Measurements from ENCODE around the gene UBR2.

Gene UBR2

GRCh38 chr6:42563697-42564505 is at the start of gene UBR2:
UBR2 (plus strand) TSS chr6:42564029; CDS start chr6:42564320, 291 bp downstream.
- TF ChIP-seq, protein P1, sequence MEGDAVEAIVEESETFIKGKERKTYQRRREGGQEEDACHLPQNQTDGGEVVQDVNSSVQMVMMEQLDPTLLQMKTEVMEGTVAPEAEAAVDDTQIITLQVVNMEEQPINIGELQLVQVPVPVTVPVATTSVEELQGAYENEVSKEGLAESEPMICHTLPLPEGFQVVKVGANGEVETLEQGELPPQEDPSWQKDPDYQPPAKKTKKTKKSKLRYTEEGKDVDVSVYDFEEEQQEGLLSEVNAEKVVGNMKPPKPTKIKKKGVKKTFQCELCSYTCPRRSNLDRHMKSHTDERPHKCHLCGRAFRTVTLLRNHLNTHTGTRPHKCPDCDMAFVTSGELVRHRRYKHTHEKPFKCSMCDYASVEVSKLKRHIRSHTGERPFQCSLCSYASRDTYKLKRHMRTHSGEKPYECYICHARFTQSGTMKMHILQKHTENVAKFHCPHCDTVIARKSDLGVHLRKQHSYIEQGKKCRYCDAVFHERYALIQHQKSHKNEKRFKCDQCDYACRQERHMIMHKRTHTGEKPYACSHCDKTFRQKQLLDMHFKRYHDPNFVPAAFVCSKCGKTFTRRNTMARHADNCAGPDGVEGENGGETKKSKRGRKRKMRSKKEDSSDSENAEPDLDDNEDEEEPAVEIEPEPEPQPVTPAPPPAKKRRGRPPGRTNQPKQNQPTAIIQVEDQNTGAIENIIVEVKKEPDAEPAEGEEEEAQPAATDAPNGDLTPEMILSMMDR (IDR thresholded peaks at IDR 0.05; ENCODE audit: low read depth, low read length): peak; percentile 19
- DNase-seq (ENCODE audit: low read depth in 2 of 2): peak; percentile 99
- H3K4me3 ChIP-seq (replicated peaks in 1 of 2; ENCODE audit: low read depth in 2 of 2, low read length in 2 of 2): peak within 1 kb of the TSS; percentile 90 to 99

DNA sequence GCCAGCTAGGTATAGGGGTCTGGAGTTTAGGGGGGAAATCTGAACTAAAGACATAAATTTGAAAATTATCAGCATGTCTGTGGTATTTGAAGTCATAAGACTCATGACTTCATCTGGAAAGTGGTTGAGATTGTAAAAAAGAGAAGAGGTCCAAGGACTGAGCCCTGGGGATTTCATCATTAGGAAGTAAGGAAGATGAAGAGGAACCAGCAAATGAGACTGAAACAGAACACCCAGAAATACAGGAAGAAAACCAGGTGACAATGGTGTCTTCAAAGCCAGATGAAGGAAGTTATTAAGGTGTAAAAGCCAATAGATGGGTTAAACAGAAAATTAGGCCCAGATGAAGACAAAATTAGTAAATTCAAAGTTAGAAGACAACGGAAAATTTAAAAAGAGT is 49.1 kb upstream of the UBR2 start:
- H3K4me3 ChIP-seq (replicated peaks in 1 of 2; ENCODE audit: low read depth in 2 of 2, low read length in 2 of 2): no peak overlapping the region
- TF ChIP-seq, protein P1 (IDR thresholded peaks at IDR 0.05; ENCODE audit: low read depth, low read length): no peak
- DNase-seq (ENCODE audit: low read depth in 2 of 2): no peak

GRCh38 chr6:42519779-42520178 is 44.0 kb upstream of the UBR2 start:
- H3K4me3 ChIP-seq (replicated peaks in 1 of 2; ENCODE audit: low read depth in 2 of 2, low read length in 2 of 2): no peak overlapping the region
- DNase-seq (ENCODE audit: low read depth in 2 of 2): no peak
- TF ChIP-seq, protein P1 (IDR thresholded peaks at IDR 0.05; ENCODE audit: low read depth, low read length): no peak

GRCh38 chr6:42520786-42521607 is 42.8 kb upstream of the UBR2 start:
- TF ChIP-seq, protein P1 (IDR thresholded peaks at IDR 0.05; ENCODE audit: low read depth, low read length): no peak
- DNase-seq (ENCODE audit: low read depth in 2 of 2): peak in 1 of 2 donors; percentile 84
- H3K4me3 ChIP-seq (replicated peaks in 1 of 2; ENCODE audit: low read depth in 2 of 2, low read length in 2 of 2): no peak overlapping the region

DNA sequence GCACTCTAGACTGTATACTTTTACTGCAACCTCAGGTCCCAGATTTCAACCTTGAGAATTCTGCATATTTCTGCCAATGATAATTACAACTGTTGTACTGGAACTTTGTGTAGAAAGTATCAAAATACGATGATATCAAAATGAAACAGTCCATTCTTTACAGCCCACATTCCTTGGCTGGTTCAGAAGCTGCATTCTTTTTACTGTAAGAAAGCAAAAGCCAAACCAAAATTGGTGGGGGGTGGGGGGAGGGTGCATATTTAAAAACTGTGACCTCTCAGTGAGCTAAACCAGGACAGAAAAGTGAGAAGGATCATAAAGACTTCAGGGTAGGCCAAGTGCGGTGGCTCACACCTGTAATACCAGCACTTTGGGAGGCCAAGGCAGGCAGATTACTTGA is 41.8 kb upstream of the UBR2 start:
- TF ChIP-seq, protein P1 (IDR thresholded peaks at IDR 0.05; ENCODE audit: low read depth, low read length): no peak
- peak in 1 of 2 donors; percentile 32 for DNase-seq (ENCODE audit: low read depth in 2 of 2)
- no peak overlapping the region for H3K4me3 ChIP-seq (replicated peaks in 1 of 2; ENCODE audit: low read depth in 2 of 2, low read length in 2 of 2)

DNA sequence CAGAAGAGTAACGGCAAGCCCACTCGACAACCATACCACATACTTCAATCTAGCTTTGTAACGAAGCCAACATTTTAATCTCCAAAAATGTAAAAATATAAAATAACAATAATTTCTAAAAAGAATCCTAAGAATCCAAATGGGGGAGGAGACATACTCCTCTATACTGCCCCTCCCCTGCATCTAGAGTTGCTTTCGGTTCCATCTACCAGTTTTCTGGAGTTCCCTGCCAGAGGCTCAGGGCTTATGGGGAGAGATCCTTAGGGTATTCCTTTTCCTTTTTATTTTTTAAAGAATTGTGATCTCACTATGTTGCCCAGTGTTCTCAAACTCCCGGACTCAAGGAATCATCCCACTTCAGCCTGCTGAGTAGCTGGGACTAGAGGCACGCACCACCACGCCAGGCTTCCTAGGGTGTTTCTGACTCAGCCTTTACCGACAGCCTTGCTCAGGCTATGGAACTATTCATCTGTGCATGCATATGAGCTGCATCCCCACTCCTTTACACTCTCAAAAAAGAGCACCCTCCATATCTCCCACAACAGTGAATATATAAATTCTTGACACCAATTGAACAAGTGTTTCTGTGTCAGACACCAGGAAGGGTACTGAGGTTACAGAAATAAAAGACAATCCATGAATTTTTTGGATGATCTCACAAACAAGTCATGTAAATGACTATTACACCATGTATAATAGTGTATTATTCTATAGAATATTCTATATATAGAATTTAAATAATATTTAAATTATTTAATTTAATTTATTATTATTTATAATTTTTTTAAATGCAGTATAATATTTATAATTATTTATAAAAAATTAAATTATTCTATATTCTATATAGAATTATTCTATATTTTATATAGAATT is 40.7 kb upstream of the UBR2 start:
- TF ChIP-seq, protein P1 (IDR thresholded peaks at IDR 0.05; ENCODE audit: low read depth, low read length): no peak
- H3K4me3 ChIP-seq (replicated peaks in 1 of 2; ENCODE audit: low read depth in 2 of 2, low read length in 2 of 2): no peak overlapping the region
- peak in 1 of 2 donors; percentile 46 for DNase-seq (ENCODE audit: low read depth in 2 of 2)

All from cardiac fibroblast (primary cell).